KMS-11 (cell line): ENCODE results near the gene MYADML2.
A peak's percentile ranks its signal among the peaks of the same experiment; 100 is the strongest.

Source experiments
- H2AFZ ChIP-seq: fragments of 200-600 bp; sonication (generic); 2 replicates; pipeline ENCODE4 v1.6.1; 2016; ENCODE audit warnings: antibody characterized with exemption, mixed run types, low read depth
- H3K27ac ChIP-seq: fragments of 200-600 bp; sonication (generic); 2 replicates; pipeline ENCODE4 v1.6.1; 2016; ENCODE audit warnings: mild to moderate bottlenecking, mixed run types
- H3K27me3 ChIP-seq: fragments of 200-600 bp; sonication (generic); 2 replicates; pipeline ENCODE4 v1.6.1; 2017; ENCODE audit warnings: mild to moderate bottlenecking, low read depth, mixed run types, moderate library complexity; ENCODE audit not compliant: insufficient read depth
- H3K36me3 ChIP-seq: fragments of 200-600 bp; sonication (generic); 2 replicates; pipeline ENCODE4 v1.6.1; 2017; ENCODE audit warnings: mild to moderate bottlenecking, mixed run types; ENCODE audit not compliant: insufficient read depth
- H3K4me1 ChIP-seq: fragments of 200-600 bp; sonication (generic); 2 replicates; pipeline ENCODE4 v1.6.1; 2016; ENCODE audit warnings: mild to moderate bottlenecking, low read depth, mixed run types; ENCODE audit not compliant: poor library complexity, severe bottlenecking
- H3K4me2 ChIP-seq: fragments of 200-600 bp; sonication (generic); 2 replicates; pipeline ENCODE4 v1.7.0; 2016; ENCODE audit warnings: mild to moderate bottlenecking, mixed run types
- H3K4me3 ChIP-seq: fragments of 200-600 bp; sonication (generic); IDR thresholded peaks from 2 replicates; pipeline ENCODE4 v1.6.1; 2017; ENCODE audit warnings: low read depth, low read length, mixed read lengths; ENCODE audit not compliant: insufficient read depth
- H3K79me2 ChIP-seq: fragments of 200-600 bp; sonication (generic); 2 replicates; pipeline ENCODE4 v1.6.1; 2016; ENCODE audit warnings: low read depth, mixed run types; ENCODE audit not compliant: insufficient read depth
- H3K9ac ChIP-seq: fragments of 200-600 bp; sonication (generic); 2 replicates; pipeline ENCODE4 v1.6.1; 2016; ENCODE audit warnings: mild to moderate bottlenecking, mixed run types
- H4K20me1 ChIP-seq: fragments of 200-600 bp; sonication (generic); 2 replicates; pipeline ENCODE4 v1.6.1; 2016; ENCODE audit warnings: mild to moderate bottlenecking, mixed run types; ENCODE audit not compliant: insufficient read depth
- TF ChIP-seq, protein P1 (sequence below): fragments of 200-600 bp; sonication (generic); conservative IDR thresholded peaks from 2 replicates; pipeline ENCODE4 v1.6.1; 2017; ENCODE audit warnings: low read depth, mild to moderate bottlenecking, antibody characterized with exemption, low read length, moderate library complexity, mixed read lengths

Gene MYADML2

GRCh38 chr17:81942167-81942553 lies 4.9 kb downstream of the MYADML2 start:
- H3K27ac ChIP-seq, result no peak overlapping the region

DNA sequence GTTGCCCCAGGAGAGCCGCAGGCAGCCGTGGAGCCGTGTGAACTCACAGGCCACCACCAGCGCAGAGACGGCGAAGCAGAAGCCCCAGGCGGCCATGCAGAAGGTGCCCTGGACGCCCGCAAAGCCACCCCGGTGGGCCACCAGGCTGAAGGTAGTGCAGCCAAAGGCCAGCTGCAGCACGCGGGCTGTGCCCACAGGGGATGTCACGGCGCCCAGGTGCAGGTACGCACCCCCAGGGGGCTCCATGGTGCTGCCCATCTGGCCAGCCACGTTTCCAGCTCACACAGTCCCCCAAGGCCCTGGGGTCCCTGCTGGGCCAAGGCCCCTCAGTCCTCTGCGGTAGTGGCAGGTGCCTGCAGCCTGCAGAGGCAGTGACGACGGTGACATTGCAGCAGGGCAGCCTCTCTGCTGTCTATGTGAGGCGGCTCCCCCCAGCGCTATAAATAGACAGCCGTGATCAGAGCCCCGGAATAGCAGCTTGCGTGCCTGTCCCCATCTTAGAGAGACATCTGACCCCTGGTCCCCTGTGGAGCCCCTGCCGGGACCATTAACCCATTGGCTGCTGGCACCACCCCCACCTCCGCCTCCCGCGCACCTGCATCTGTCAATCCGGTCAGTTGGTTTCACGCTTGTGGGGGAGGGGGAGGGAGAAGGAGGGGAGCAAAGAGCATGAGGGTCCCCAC lies 5.4 kb downstream of the MYADML2 start:
- TF ChIP-seq, protein P1, sequence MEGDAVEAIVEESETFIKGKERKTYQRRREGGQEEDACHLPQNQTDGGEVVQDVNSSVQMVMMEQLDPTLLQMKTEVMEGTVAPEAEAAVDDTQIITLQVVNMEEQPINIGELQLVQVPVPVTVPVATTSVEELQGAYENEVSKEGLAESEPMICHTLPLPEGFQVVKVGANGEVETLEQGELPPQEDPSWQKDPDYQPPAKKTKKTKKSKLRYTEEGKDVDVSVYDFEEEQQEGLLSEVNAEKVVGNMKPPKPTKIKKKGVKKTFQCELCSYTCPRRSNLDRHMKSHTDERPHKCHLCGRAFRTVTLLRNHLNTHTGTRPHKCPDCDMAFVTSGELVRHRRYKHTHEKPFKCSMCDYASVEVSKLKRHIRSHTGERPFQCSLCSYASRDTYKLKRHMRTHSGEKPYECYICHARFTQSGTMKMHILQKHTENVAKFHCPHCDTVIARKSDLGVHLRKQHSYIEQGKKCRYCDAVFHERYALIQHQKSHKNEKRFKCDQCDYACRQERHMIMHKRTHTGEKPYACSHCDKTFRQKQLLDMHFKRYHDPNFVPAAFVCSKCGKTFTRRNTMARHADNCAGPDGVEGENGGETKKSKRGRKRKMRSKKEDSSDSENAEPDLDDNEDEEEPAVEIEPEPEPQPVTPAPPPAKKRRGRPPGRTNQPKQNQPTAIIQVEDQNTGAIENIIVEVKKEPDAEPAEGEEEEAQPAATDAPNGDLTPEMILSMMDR, result no peak
- no peak overlapping the region for H3K4me3 ChIP-seq
- no peak overlapping the region for H3K27ac ChIP-seq
- peak overlapping the region; percentile 48 for H2AFZ ChIP-seq
- peaks cover 18% of the 10 kb centered on the region for H3K4me1 ChIP-seq
- H4K20me1 ChIP-seq, result no peaks in the 10 kb centered on the region
- H3K9ac ChIP-seq, result 0 out of 2 replicates have a peak overlapping the region, but pooled peaks have one; percentile 3
- H3K36me3 ChIP-seq, result no peaks in the 10 kb centered on the region
- peaks cover 3% of the 10 kb centered on the region; the same call in 1 of the 2 replicates for H3K79me2 ChIP-seq
- peak overlapping the region; percentile 68; the same call in 1 of the 2 replicates for H3K4me2 ChIP-seq
- peaks cover 10% of the 10 kb centered on the region; the same call in 1 of the 2 replicates for H3K27me3 ChIP-seq

More at GRCh38 chr17:81942167-81942553, 4.9 kb downstream of the MYADML2 start:
- no peaks in the 10 kb centered on the region for H3K79me2 ChIP-seq
- no peak overlapping the region for H3K4me3 ChIP-seq
- peak overlapping the region; percentile 48 for H2AFZ ChIP-seq
- TF ChIP-seq, protein P1, result no peak
- H3K4me1 ChIP-seq, result peaks cover 18% of the 10 kb centered on the region
- no peaks in the 10 kb centered on the region for H4K20me1 ChIP-seq
- H3K27me3 ChIP-seq, result peaks cover 10% of the 10 kb centered on the region; the same call in 1 of the 2 replicates
- H3K4me2 ChIP-seq, result peak overlapping the region; percentile 68; the same call in 1 of the 2 replicates
- H3K9ac ChIP-seq, result 0 out of 2 replicates have a peak overlapping the region, but pooled peaks have one; percentile 3
- H3K36me3 ChIP-seq, result no peaks in the 10 kb centered on the region

DNA sequence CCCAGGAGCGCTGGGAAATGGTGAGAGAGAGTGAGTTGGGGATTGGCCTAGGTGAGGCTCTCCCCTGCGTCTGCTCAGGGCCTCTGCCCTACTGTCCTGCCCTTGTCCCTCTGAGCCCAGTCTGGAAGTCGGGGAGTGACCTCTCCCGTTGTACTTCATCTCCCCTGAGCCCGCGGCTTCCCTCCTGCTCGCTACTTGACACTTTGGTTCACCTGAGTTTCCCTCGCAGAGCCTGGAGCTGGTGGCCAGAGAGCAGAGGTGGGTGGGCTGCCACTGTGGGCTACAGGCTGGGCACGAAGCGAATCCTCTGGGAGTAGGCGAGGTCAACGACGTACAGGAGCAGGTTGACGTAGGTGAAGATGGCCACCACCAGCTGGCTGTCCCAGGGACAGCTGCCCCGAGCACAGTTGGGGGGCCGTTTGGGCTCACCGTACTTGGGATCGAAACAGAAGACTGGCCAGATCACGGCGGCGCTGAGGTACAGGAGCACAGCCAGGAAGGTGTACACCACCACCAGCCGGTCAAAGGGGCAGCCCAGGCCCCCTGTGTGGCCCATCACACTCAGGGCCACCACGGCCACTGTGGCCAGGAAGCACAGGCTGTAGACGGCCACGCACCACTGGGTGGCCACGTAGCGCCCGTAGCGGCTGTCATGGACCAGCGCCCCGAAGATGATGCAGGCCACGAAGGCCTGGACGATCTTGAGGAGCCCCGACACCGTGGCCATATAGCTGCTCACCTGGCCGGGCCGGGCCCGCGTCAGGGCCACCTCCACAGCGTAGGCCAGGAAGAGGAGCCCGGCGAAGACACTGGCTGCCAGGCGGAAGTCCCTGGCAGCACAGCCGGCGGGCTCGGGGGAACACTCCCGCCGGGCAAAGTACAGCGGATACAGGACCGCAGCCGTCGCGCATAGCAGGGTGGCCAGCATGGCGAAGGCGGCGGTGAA lies 6.2 kb downstream of the MYADML2 start:
- TF ChIP-seq, protein P1, result no peak
- H3K79me2 ChIP-seq, result peaks cover 11% of the 10 kb centered on the region; the same call in 1 of the 2 replicates
- H3K4me1 ChIP-seq, result peaks cover 18% of the 10 kb centered on the region
- H3K4me3 ChIP-seq, result no peak overlapping the region
- no peak overlapping the region for H3K9ac ChIP-seq
- no peak overlapping the region for H2AFZ ChIP-seq
- H4K20me1 ChIP-seq, result no peaks in the 10 kb centered on the region
- H3K36me3 ChIP-seq, result no peaks in the 10 kb centered on the region
- H3K27me3 ChIP-seq, result peaks cover 10% of the 10 kb centered on the region; the same call in 1 of the 2 replicates
- no peak overlapping the region for H3K4me2 ChIP-seq
- no peak overlapping the region for H3K27ac ChIP-seq

- H3K4me3 ChIP-seq, result no peak overlapping the region
- H3K27ac ChIP-seq, result no peak overlapping the region
- H3K4me1 ChIP-seq, result peaks cover 18% of the 10 kb centered on the region
- peaks cover 10% of the 10 kb centered on the region; the same call in 1 of the 2 replicates for H3K27me3 ChIP-seq
- no peaks in the 10 kb centered on the region for H3K36me3 ChIP-seq
- no peak overlapping the region for H2AFZ ChIP-seq
- H4K20me1 ChIP-seq, result no peaks in the 10 kb centered on the region
- peaks cover 14% of the 10 kb centered on the region; the same call in 1 of the 2 replicates for H3K79me2 ChIP-seq
- no peak overlapping the region for H3K9ac ChIP-seq
- TF ChIP-seq, protein P1, result no peak
- no peak overlapping the region for H3K4me2 ChIP-seq
Measured at GRCh38 chr17:81939881-81940385, 7.1 kb downstream of the MYADML2 start.
